HG02759 (cell line): ENCODE results near the gene ITPKB.

ENCODE experiments used
- ATAC-seq: cut with Tn5 transposase; IDR thresholded peaks from one replicate; pipeline ENCODE4 v1.9.1; 2021; ENCODE audit warnings: mild to moderate bottlenecking, moderate library complexity; ENCODE audit not compliant: unreplicated experiment

Gene ITPKB

GRCh38 chr1:226708342-226708780 is 30.7 kb downstream of the ITPKB start:
- no peak for ATAC-seq

DNA sequence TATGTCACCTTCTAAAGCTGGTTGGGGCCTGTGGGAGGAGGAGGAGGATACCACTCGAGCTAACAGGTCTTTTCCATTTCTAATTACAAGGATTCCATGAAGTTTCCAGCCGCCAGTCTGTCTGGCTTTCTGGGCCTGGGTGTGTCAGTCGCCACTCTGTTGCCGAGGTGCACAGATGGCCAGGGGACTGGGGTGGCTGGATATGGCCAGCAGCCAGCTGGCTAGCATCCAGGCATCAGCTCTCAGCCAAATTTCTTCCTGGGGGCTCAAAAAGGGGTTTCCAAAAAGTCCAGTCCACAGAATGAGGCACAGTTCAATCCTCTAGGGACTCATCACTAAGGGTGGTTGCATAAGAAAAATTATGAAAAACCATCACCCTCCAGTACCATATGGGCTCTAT is 32.4 kb downstream of the ITPKB start:
- ATAC-seq = no peak

GRCh38 chr1:226704169-226704937 is 34.7 kb downstream of the ITPKB start:
- no peak for ATAC-seq

DNA sequence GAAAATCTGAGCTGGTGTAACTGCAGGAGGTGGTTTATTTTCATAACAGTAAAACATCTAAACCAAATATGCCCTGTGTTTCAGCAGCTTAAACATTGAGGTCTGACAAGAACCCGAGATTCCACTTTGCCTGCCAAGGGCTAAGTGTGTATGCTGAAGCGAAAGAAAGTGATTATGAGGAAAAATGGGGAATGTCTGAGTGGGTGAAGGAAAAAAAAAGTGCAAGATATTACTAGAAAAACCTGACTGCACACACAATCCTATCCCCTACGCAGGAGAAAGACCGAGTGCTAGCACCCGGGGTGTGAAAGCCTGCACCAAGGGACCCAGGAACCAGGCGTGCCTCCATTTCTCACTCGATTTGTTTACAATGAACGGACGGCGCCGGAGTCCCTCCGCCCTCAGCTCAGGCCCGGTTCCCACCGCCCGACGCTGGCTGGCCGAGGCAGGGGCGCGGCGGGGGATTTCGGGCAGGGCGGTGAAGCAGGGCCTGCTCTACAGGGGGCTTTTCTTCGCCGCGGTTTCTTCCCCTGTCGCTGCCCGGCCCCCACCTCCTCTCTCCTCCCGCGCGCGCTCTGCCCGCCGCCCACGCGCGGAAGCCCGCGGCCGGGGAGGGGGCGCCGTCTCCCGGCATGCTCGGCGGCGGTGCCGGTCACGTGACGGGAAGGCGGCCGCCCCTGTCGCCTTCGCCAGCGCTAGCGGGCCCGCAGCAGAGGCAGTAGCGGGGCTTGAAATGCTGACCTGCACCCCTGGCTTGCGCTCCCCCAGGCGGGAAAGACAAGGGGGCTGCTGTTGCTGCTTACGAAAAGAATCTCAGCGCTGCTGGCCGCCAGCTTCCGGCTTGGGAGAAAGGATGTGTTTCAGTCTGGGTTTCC is 35.9 kb downstream of the ITPKB start:
- ATAC-seq = peak; percentile 82

GRCh38 chr1:226702318-226702956 is 36.6 kb downstream of the ITPKB start:
- no peak for ATAC-seq

DNA sequence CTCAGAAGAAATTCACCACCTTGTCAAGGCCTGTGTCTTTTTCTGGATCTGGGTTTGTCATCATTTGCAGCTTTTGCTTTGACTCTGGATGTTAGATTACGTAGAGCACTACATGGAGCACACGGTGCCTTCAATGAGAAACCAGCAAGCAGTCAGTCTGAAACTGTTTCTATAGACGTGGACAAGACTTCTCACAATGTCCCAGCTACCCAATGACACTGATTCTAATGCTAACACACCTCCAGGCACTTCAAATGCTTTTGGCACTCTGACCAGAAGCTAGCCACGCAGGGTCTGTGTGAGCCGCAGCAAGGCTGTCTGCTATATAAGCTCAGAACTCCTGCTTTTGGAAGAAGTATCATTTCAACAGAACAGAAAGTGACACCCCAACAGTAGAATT is 38.2 kb downstream of the ITPKB start:
- ATAC-seq = no peak

DNA sequence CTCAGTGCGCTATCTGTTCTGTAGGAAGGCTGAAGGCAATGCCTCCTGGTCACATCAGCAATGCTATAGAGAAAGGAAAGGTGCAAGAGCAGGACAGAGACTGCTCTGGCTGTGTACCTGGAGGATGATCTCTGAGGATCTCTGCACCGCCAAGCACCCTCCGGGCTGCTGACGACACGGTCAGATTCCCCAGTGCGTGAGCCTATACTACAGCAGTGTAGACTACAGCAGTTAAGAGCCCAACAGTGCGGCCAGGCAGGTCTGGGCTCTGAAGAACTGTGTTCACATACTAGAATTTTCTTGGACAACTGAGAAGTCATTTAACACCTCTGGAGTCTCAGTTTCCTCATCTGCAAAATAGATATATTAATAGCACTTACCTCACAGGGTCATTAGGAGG is 39.9 kb downstream of the ITPKB start:
- ATAC-seq = no peak

- ATAC-seq = no peak
Observed at GRCh38 chr1:226698659-226699058, 40.4 kb downstream of the ITPKB start.

GRCh38 chr1:226697929-226698544 is 41.0 kb downstream of the ITPKB start:
- peak; percentile 40 for ATAC-seq

GRCh38 chr1:226697151-226697928 is 41.7 kb downstream of the ITPKB start:
- peak; percentile 70 for ATAC-seq

GRCh38 chr1:226696547-226696946 is 42.5 kb downstream of the ITPKB start:
- ATAC-seq = no peak

DNA sequence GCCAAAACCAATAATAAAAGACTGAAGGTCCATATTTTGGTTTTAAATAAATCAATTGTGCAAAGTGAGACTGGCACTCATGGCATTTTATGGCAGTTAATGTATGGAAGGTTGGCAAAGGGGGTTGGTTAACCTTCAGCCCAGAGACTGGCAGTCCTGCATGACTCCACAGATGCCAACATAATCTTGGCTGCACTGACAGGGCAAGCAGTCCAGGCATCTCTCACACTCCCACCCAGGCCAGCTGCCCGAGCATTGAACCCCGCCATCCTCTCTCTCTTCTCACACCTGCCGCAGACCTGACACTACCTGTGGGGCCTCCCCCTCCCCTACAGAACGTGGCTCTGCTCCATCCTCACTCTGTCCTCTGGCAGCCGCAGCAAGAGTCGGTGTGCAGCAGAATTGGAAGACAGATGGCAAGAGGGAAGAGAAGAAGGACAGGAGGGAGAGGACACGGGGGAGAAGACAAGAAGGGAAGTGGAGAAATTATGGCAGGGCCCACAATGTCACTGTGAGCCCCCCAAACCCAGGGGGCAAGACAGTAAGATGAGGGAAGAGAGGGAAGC is 43.7 kb downstream of the ITPKB start:
- ATAC-seq = no peak

- ATAC-seq = no peak
Observed at GRCh38 chr1:226692823-226693222, 46.3 kb downstream of the ITPKB start.

- ATAC-seq = no peak
Observed at GRCh38 chr1:226692051-226692792, 46.9 kb downstream of the ITPKB start.

DNA sequence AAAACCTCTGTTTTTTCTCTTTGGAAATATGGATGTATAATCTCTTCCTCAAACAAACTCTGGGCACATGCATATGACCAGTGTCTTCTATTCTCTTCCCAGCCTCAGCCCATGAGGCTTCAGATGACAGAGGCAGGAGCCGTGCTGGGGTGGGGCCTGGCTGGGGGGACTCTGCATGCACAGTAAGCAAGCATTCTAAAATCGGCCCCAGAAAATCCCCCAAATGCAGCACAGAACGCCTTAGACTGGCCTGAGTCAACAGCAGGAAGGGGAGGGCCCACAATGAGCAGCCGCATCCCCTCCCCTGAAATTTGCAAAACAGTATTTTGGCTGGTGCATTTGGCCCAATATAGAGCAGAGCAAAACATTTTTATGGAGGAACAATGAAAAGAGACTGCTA is 47.8 kb downstream of the ITPKB start:
- ATAC-seq = peak; percentile 55

- ATAC-seq = no peak
Observed at GRCh38 chr1:226690460-226690982, 48.6 kb downstream of the ITPKB start.

DNA sequence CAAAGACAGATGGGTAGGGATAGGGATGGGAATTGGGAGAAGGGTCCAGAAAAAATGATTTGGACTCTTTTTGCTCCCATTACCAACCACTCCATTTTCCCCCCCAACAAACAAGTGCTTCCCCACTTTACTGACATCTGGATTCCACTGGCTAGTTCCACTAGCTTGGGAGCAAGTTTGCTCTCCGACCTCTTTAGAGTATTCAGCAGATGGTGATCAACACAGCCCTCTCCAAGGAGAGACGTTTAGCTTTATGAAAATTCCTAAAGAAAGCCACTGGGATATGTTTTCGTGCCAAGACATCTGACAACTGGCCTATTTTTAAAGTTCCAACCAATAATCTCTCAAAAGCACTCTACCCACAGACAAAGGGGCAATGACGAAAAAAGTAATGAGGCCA is 50.3 kb downstream of the ITPKB start:
- no peak for ATAC-seq

- no peak for ATAC-seq
Observed at GRCh38 chr1:226688056-226688748, 50.9 kb downstream of the ITPKB start.
